GM20000 (cell line): ENCODE results near the gene DHX8.

Experiments used
- DNase-seq: peaks from one replicate; pipeline ENCODE4 v3.0.0; 2012; ENCODE audit warnings: low spot score
- TF ChIP-seq, protein P1 (sequence below): IDR thresholded peaks from 2 replicates; pipeline ENCODE4 v1.5.1; 2012; ENCODE audit warnings: mild to moderate bottlenecking, control low read depth; ENCODE audit errors: extremely low read depth, missing control alignments

Gene DHX8

DNA sequence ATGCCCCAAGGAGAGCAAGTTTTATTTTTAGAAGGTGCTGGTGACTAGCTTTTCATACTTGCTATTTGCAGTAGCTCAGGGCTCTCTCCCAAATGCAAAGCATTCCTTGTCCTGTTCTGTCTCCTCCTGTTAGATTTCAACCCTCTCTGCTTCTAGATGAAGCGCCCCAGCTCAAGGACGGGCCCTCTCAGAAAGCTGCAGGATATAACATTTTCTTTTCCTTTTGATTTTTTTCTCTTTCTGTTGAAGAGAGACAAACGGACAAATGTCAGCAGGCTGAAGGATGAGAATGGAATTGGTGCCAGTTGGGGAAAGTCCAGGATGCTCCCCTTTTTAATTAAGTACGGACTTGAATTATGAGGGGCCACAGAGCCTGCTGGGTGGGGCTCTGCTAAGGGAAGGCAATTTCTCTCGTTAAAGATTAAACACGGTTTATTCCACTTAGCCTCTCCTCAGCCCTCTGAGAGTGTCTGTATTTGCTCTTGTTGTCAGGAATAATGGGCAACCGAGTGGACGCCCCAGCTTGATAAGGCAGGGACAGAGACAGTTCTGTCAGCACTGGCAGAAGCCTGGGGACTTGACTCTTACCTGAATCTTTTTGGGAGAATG, 68.6 kb downstream of the DHX8 start:
- DNase-seq: no peak
- TF ChIP-seq, protein P1, sequence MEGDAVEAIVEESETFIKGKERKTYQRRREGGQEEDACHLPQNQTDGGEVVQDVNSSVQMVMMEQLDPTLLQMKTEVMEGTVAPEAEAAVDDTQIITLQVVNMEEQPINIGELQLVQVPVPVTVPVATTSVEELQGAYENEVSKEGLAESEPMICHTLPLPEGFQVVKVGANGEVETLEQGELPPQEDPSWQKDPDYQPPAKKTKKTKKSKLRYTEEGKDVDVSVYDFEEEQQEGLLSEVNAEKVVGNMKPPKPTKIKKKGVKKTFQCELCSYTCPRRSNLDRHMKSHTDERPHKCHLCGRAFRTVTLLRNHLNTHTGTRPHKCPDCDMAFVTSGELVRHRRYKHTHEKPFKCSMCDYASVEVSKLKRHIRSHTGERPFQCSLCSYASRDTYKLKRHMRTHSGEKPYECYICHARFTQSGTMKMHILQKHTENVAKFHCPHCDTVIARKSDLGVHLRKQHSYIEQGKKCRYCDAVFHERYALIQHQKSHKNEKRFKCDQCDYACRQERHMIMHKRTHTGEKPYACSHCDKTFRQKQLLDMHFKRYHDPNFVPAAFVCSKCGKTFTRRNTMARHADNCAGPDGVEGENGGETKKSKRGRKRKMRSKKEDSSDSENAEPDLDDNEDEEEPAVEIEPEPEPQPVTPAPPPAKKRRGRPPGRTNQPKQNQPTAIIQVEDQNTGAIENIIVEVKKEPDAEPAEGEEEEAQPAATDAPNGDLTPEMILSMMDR: no peak

DNA sequence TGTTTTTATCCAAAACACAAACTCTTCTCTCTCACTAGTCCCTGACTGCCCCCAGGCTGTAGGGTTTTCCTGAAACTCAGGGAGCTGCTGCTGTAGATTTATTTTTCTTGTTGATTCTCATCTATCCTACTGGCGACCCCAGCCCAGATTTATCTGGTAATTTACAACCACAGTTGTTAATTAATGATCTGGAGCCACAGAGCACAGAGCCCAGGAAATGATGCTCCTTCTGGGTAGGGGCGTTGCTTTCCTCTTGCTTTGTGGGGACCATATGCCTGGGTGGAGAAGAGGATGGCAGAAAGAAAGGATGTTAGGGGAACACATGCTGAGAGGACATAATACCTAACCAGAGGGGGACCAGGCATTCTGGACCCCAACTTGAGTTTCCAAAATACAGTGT, 69.8 kb downstream of the DHX8 start:
- TF ChIP-seq, protein P1: no peak
- DNase-seq: no peak

DNA sequence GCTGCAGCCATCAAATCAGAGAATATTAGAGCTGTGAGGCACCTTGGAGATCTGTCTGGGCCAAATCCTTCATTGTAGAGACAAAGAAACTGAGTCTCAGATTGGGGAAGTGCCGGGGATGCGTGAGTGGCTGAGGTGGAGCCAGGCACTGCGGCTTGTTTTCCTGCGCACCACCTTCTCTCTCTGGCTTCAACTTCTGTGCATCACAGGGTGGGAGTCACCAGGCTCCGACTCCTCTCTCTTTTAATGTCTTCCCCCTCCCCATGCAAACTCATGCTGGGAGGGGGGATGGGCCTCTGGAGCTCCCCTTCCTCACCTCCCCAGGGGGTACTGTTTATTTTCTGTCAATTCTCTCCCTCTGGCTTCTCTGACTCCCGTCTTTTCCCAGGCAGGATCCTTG, 71.1 kb downstream of the DHX8 start:
- TF ChIP-seq, protein P1: no peak
- DNase-seq: no peak

DNA sequence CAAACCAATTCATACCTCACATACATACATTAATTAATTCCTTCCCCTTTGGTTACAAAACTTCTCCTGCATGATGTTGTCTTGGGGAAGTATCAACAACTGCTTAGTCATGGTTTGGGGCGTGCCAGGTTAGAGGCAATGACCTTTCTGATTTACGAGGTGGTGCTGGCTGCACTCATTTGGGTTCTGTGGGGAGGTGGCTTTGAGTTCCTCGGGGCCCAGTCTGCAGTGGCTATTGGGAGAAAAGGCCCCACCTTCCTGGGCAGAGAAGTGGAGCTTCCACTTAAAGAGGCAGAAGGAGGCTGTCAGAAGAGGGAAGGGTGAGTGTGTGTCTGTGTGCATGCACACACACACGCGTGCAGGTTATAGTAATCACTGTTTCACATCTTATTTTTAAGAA, 72.5 kb downstream of the DHX8 start:
- TF ChIP-seq, protein P1: no peak
- no peak for DNase-seq

DNA sequence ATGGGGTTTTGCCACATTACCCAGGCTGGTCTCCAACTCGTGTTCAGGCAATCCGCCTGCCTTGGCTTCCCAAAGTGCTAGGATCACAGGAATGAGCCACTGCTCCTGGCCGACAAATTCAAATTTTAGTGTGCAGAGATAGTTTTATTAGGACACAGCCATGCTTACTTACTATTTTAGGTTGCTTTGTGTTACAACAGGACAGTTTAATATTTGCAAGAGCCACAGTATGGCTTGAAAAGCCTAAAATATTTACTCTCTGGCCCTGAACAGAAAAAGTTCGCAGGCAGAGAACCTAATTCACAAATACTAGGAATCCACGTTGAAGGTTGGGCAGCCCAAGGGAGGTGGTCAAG, 75.0 kb downstream of the DHX8 start:
- TF ChIP-seq, protein P1: no peak
- no peak for DNase-seq

DNA sequence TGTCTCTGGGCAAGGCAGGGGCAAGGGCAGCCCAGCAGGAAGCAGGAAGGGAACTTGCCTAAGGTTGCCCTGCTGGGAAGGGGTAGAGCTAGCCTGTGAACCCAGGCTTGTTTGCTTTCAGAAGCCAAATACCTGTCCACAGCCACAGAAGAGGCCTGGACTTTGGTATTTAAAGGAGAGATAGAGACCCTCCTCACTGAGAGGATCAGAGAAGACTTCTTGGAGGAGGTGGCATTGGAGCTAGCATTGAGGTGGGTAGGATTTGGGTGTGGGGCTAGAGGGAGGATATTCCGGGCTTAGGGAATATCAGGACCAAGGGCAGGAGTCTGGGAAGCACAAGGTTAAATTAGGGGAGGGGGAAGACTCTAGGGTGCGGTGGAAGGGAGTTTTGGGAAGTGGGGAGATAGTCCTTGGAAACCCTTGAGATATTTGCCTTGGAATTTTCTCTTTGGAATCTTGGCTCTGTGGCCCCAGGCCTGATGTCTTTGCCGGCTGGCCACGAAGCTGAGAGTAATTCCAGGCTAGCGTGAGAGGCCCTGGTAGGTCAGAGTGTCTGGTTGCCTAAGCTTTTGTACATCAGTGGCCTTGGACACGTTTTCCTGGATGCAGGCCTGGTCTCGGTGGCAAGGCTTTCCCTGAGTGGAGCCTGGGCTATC, 75.5 kb downstream of the DHX8 start:
- DNase-seq: no peak
- TF ChIP-seq, protein P1: no peak

DNA sequence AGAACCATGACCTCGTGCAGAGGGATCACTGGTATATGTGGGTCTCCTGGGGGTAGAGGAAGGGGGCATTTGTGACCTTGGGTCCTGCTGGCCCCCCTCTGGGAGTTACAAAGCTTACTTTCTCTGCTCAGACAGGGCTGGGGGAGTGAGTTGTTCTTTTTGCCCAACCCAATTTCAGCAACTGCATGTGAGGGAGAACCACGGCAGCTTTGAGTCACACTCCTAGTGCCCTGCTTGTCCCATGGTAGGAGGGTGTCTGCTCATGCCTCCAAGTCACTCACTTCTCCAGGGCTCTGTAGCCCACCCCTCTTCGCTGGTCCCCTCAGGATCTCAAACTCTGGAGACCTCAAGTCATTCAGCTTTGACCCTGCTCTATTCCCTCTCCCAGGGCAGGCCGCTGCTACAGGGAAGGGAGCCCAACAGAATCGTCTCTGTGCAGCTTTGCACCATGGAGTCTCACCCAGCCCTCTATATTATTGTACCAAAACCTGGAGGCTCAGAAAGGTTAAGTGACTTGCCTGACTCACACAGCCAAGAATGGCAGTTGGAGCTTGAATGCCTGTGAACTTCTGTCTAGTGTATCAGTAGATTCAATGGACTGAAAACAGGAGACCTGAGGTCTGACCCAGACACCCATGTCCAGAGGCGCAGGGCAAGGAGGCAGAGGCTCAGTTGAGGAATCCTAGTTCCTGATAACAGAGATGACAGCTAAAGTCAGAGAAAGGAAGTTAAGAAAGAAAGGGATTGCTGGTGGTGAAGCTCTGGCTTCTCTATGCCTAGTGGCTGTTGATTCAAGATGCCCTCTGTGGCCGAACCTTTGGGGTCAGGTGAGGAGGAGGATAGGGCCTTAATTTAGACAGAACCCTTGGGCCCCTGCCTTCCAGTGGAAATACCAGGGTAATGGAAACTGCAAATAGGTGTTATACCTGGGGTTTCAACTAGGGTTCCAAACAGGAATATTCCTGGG, 77.0 kb downstream of the DHX8 start:
- no peak for DNase-seq
- TF ChIP-seq, protein P1: no peak
